Karpas-422 (cell line): ENCODE results near the gene RPL15. TPM values are rescaled to one million over a fixed set of nuclear protein-coding genes. Genes with fewer than 3 reads are reported as not detected.
A peak's percentile ranks its signal among the peaks of the same experiment; 100 is the strongest.

Source experiments
- DNase-seq: peaks from one replicate; pipeline ENCODE4 v3.0.0-alpha.2; 2015
- H2AFZ ChIP-seq: fragments of 200-600 bp; sonication (generic); 2 replicates; pipeline ENCODE4 v1.6.1; 2014; ENCODE audit warnings: antibody characterized with exemption, low read length, mixed read lengths
- H3K27ac ChIP-seq: fragments of 200-600 bp; sonication (generic); 2 replicates; pipeline ENCODE4 v1.5.1; 2014; ENCODE audit warnings: mild to moderate bottlenecking, low read length, moderate library complexity
- H3K27me3 ChIP-seq: fragments of 200-600 bp; sonication (generic); 2 replicates; pipeline ENCODE4 v1.6.1; 2014; ENCODE audit warnings: low read length, mixed read lengths
- H3K36me3 ChIP-seq: fragments of 200-600 bp; sonication (generic); 2 replicates; pipeline ENCODE4 v1.6.1; 2014; ENCODE audit warnings: low read length, mixed read lengths; ENCODE audit not compliant: insufficient read depth
- H3K4me1 ChIP-seq: fragments of 200-600 bp; sonication (generic); 2 replicates; pipeline ENCODE4 v1.6.1; 2014; ENCODE audit warnings: mild to moderate bottlenecking, low read length, mixed read lengths
- H3K4me2 ChIP-seq: fragments of 200-600 bp; sonication (generic); 2 replicates; pipeline ENCODE4 v1.6.1; 2014; ENCODE audit warnings: low read length, low read depth, mild to moderate bottlenecking; ENCODE audit not compliant: poor library complexity, severe bottlenecking
- H3K4me3 ChIP-seq: fragments of 200-600 bp; sonication (generic); 2 replicates; pipeline ENCODE4 v1.5.1; 2014; ENCODE audit warnings: mild to moderate bottlenecking, antibody characterized with exemption, low read length, mixed read lengths
- H3K79me2 ChIP-seq: fragments of 200-600 bp; sonication (generic); 2 replicates; pipeline ENCODE4 v1.6.1; 2014; ENCODE audit warnings: mild to moderate bottlenecking, low read length, mixed read lengths
- H3K9ac ChIP-seq: fragments of 200-600 bp; sonication (generic); 2 replicates; pipeline ENCODE4 v1.6.0; 2014; ENCODE audit warnings: low read length
- H3K9me2 ChIP-seq: fragments of 200-600 bp; sonication (generic), shearing (Covaris generic); replicated peaks from 2 replicates; pipeline ENCODE4 v1.6.0; 2014; ENCODE audit warnings: mild to moderate bottlenecking, low read length, moderate library complexity; ENCODE audit not compliant: insufficient read depth
- H3K9me3 ChIP-seq: fragments of 300-700, 200-600 bp; sonication (generic); 2 replicates; pipeline ENCODE4 v1.6.1; 2014; ENCODE audit warnings: low read length, mixed read lengths
- H4K20me1 ChIP-seq: fragments of 200-600 bp; sonication (generic); 2 replicates; pipeline ENCODE4 v1.6.1; 2014; ENCODE audit warnings: mild to moderate bottlenecking, antibody characterized with exemption, low read length, low read depth; ENCODE audit not compliant: insufficient read depth
- total RNA-seq: library from RNA; depleted of rRNA; stranded (reverse); fragments of >200 nt; shearing (Covaris generic); gene quantifications from 2 replicates; pipeline ENCODE4 v1.2.3, GENCODE V29; 2014; ENCODE audit warnings: low replicate concordance

The RPL15 gene
- total RNA-seq, 1 experiment from 2014 or later: 2,950 TPM

GRCh38 chr3:23950293-23950692 lies 33.4 kb downstream of the RPL15 start:
- DNase-seq: no peak
- peaks cover 38% of the 10 kb centered on the region for H3K4me1 ChIP-seq
- no peaks in the 10 kb centered on the region for H3K27me3 ChIP-seq
- no peaks in the 10 kb centered on the region for H3K9me2 ChIP-seq
- H3K9ac ChIP-seq: no peak overlapping the region
- H3K4me3 ChIP-seq: no peak overlapping the region
- peaks cover 42% of the 10 kb centered on the region for H4K20me1 ChIP-seq
- no peaks in the 10 kb centered on the region for H3K79me2 ChIP-seq
- H3K9me3 ChIP-seq: no peaks in the 10 kb centered on the region
- no peak overlapping the region for H3K27ac ChIP-seq
- H3K36me3 ChIP-seq: no peaks in the 10 kb centered on the region
- H2AFZ ChIP-seq: no peak overlapping the region
- no peak overlapping the region for H3K4me2 ChIP-seq

DNA sequence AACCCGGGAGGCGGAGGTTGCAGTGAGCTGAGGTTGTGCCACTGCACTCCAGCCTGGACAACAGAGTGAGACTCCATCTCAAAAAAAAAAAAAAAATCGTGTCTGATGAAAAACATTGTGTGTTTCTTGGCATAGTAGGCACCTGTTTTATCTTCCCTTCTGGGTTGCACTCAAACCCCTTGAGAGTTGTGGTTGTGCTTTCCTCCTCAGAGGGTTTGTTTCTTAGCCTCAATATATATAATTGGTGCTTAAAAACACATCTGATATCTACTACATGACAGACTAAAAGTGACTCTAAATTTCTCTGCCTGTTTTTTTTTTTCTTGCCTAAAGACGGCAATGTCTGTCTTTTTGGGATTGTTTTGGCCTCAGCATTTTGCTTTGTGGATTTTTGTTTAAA lies 35.7 kb downstream of the RPL15 start:
- Histone ChIP-seq H4K20me1 (peaks cover 38% of the 10 kb centered on the region), H3K4me2 (peak overlapping the region; percentile 53), H3K27ac (no peak overlapping the region), H3K4me3 (no peak overlapping the region), H3K9me2 (no peaks in the 10 kb centered on the region), H3K27me3 (no peaks in the 10 kb centered on the region), H3K4me1 (peaks cover 30% of the 10 kb centered on the region), H3K79me2 (no peaks in the 10 kb centered on the region), H2AFZ (no peak overlapping the region), H3K9ac (no peak overlapping the region), H3K9me3 (no peaks in the 10 kb centered on the region), H3K36me3 (no peaks in the 10 kb centered on the region)
- peak; percentile 78 for DNase-seq

- no peak for DNase-seq
- H4K20me1 ChIP-seq: peaks cover 38% of the 10 kb centered on the region
- H3K79me2 ChIP-seq: no peaks in the 10 kb centered on the region
- no peak overlapping the region for H3K4me2 ChIP-seq
- H3K27ac ChIP-seq: no peak overlapping the region
- H3K9ac ChIP-seq: no peak overlapping the region
- H3K4me1 ChIP-seq: peaks cover 30% of the 10 kb centered on the region
- no peaks in the 10 kb centered on the region for H3K36me3 ChIP-seq
- H3K27me3 ChIP-seq: no peaks in the 10 kb centered on the region
- H3K9me3 ChIP-seq: no peaks in the 10 kb centered on the region
- H2AFZ ChIP-seq: no peak overlapping the region
- no peak overlapping the region for H3K4me3 ChIP-seq
- H3K9me2 ChIP-seq: no peaks in the 10 kb centered on the region
Measured at GRCh38 chr3:23953523-23953922, 36.6 kb downstream of the RPL15 start.

DNA sequence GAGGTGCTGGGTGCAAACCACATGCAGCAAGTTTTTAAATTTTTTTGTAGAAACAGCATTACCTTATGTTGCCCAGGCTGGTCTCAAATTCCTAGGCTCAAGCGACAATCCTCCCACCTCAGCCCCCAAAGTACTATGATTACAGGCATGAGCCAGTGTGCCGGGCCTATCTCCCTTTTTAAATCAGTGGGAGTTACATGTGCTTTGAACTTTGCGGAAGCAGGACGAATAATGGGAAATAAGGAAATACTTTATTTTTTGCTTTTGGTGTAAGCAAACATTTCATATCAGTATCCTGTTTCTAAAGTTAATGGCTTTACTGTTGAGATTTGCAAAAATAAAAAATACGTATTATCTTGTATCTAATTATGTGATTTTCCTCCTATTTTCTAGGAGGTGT lies 37.2 kb downstream of the RPL15 start:
- Histone ChIP-seq H3K9me3 (no peaks in the 10 kb centered on the region), H3K9me2 (no peaks in the 10 kb centered on the region), H3K4me3 (no peak overlapping the region), H3K27me3 (no peaks in the 10 kb centered on the region), H3K4me2 (no peak overlapping the region), H2AFZ (no peak overlapping the region), H3K4me1 (peaks cover 30% of the 10 kb centered on the region), H3K9ac (no peak overlapping the region), H4K20me1 (peaks cover 38% of the 10 kb centered on the region), H3K36me3 (no peaks in the 10 kb centered on the region), H3K79me2 (no peaks in the 10 kb centered on the region), H3K27ac (no peak overlapping the region)
- no peak for DNase-seq

- Histone ChIP-seq H3K4me1 (peaks cover 20% of the 10 kb centered on the region), H4K20me1 (peaks cover 24% of the 10 kb centered on the region), H3K4me2 (no peak overlapping the region), H3K9ac (no peak overlapping the region), H3K9me3 (no peaks in the 10 kb centered on the region), H3K27ac (no peak overlapping the region), H2AFZ (no peak overlapping the region), H3K27me3 (no peaks in the 10 kb centered on the region), H3K9me2 (no peaks in the 10 kb centered on the region), H3K36me3 (no peaks in the 10 kb centered on the region), H3K79me2 (no peaks in the 10 kb centered on the region), H3K4me3 (no peak overlapping the region)
- DNase-seq: no peak
Measured at GRCh38 chr3:23956701-23957100, 39.8 kb downstream of the RPL15 start.

DNA sequence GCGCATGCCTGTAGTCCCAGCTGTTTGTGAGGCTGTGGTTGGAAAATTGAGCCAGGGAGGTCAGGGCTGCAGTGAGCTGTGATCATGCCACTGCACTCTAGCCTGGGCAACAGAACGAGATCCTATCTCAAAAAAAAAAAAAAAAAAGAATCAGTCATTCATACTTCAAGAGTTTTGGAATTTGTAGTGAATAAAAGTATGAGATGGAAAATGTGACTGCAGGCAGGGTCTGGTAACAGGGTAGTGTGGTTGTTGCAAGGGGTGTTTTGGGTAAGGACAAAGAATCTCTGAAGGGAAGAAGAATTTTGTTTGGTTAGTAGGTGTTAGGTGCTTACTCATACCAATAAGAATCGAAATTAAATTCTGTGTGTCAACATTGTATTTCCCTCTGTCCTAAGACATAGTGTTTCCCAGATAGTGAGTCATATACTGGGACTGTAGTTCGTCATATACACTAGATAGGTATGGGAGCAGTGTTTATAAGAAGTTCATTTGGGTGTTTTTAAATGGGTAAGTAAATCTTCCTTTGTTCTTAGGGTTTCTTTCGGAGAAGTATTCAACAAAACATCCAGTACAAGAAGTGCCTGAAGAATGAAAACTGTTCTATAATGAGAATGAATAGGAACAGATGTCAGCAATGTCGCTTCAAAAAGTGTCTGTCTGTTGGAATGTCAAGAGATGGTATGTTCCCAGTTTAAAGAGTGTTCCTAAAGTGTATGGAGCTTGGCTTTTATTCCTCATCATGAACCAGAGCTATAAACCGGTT lies 42.4 kb downstream of the RPL15 start:
- no peak for DNase-seq
- Histone ChIP-seq H3K79me2 (no peaks in the 10 kb centered on the region), H3K27ac (no peak overlapping the region), H2AFZ (no peak overlapping the region), H3K27me3 (no peaks in the 10 kb centered on the region), H3K4me3 (no peak overlapping the region), H3K9me2 (no peaks in the 10 kb centered on the region), H3K4me1 (no peaks in the 10 kb centered on the region), H4K20me1 (peaks cover 9% of the 10 kb centered on the region; the same call in 1 of the 2 replicates), H3K36me3 (no peaks in the 10 kb centered on the region), H3K4me2 (no peak overlapping the region), H3K9me3 (no peaks in the 10 kb centered on the region), H3K9ac (no peak overlapping the region)

GRCh38 chr3:23960649-23961048 lies 43.7 kb downstream of the RPL15 start:
- Histone ChIP-seq H3K4me1 (no peaks in the 10 kb centered on the region), H3K79me2 (no peaks in the 10 kb centered on the region), H3K27ac (no peak overlapping the region), H3K9ac (no peak overlapping the region), H3K36me3 (no peaks in the 10 kb centered on the region), H3K9me3 (no peaks in the 10 kb centered on the region), H3K4me3 (no peak overlapping the region), H3K27me3 (no peaks in the 10 kb centered on the region), H2AFZ (no peak overlapping the region), H3K4me2 (no peak overlapping the region), H3K9me2 (no peaks in the 10 kb centered on the region), H4K20me1 (no peaks in the 10 kb centered on the region)
- DNase-seq: no peak

DNA sequence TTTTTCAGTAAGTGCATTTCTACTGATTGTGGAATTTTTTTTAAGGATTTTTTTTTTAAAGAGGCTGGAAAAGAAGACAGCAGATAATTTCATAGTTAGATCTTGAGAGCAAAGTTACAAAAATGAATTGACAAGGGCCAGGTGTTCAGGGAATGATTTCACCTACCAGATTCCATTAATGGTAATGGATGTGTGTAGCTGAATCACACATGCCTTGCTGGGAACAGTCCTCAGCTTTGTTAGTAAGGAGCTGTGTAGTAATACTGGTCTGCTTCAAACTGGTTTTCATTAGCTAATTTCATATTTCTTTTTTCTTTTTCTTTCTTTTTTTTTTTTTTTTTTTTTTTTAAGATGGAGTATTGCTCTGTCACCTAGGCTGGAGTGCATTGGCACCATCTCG lies 44.1 kb downstream of the RPL15 start:
- H3K4me3 ChIP-seq: no peak overlapping the region
- H4K20me1 ChIP-seq: no peaks in the 10 kb centered on the region
- H3K27me3 ChIP-seq: no peaks in the 10 kb centered on the region
- no peak overlapping the region for H3K4me2 ChIP-seq
- no peaks in the 10 kb centered on the region for H3K9me2 ChIP-seq
- no peak for DNase-seq
- H3K36me3 ChIP-seq: no peaks in the 10 kb centered on the region
- H3K4me1 ChIP-seq: no peaks in the 10 kb centered on the region
- H3K79me2 ChIP-seq: no peaks in the 10 kb centered on the region
- H3K27ac ChIP-seq: no peak overlapping the region
- no peak overlapping the region for H3K9ac ChIP-seq
- no peaks in the 10 kb centered on the region for H3K9me3 ChIP-seq
- no peak overlapping the region for H2AFZ ChIP-seq
